Neural progenitor cell (in vitro differentiated cells): Measurements from ENCODE around the gene SNUPN. TPM values are rescaled to one million over a fixed set of nuclear protein-coding genes. Genes with fewer than 3 reads are reported as not detected.

ENCODE experiments used
- DNase-seq: peaks from one replicate; pipeline ENCODE4 v3.0.0-alpha.2; 2016; ENCODE audit warnings: low spot score
- H2AFZ ChIP-seq: fragments of 200-600 bp; sonication (generic); replicated peaks from 2 replicates; pipeline ENCODE4 v1.6.1; 2016; ENCODE audit warnings: antibody characterized with exemption
- H3F3A ChIP-seq: fragments of 200-600 bp; sonication (generic); 2 replicates; pipeline ENCODE4 v1.6.1; 2016; ENCODE audit warnings: antibody characterized with exemption, low read depth
- H3K27ac ChIP-seq: fragments of 200-600 bp; sonication (generic); 2 replicates; pipeline ENCODE4 v1.5.1; 2016; ENCODE audit warnings: mild to moderate bottlenecking
- H3K27me3 ChIP-seq: fragments of 200-600 bp; sonication (generic); 2 replicates; pipeline ENCODE4 v1.6.1; 2016; ENCODE audit warnings: mild to moderate bottlenecking, moderate library complexity
- H3K36me3 ChIP-seq: fragments of 200-600 bp; sonication (generic); 2 replicates; pipeline ENCODE4 v1.5.1; 2016
- H3K4me1 ChIP-seq: fragments of 200-600 bp; sonication (generic); 2 replicates; pipeline ENCODE4 v1.6.1; 2016; ENCODE audit warnings: mixed run types
- H3K4me2 ChIP-seq: fragments of 200-600 bp; sonication (generic); 2 replicates; pipeline ENCODE4 v1.6.1; 2016
- H3K4me3 ChIP-seq: fragments of 200-600 bp; sonication (generic); 2 replicates; pipeline ENCODE4 v1.5.1; 2016
- H3K79me2 ChIP-seq: fragments of 200-600 bp; sonication (generic); 2 replicates; pipeline ENCODE4 v1.6.1; 2016; ENCODE audit warnings: low read depth
- H3K9ac ChIP-seq: fragments of 200-600 bp; sonication (generic); 2 replicates; pipeline ENCODE4 v1.6.1; 2016
- H3K9me3 ChIP-seq: fragments of 200-600 bp; sonication (generic); 2 replicates; pipeline ENCODE4 v1.5.1; 2016; ENCODE audit warnings: low read depth
- H4K20me1 ChIP-seq: fragments of 200-600 bp; sonication (generic); 2 replicates; pipeline ENCODE4 v1.6.1; 2016; ENCODE audit warnings: low read depth
- H3K27ac Mint-ChIP-seq: 3 replicates; pipeline ENCODE4 v1.8.0; 2021; ENCODE audit warnings: mixed read lengths
- H3K27me3 Mint-ChIP-seq: 2 replicates; pipeline ENCODE4 v1.8.0; 2022; ENCODE audit warnings: low read depth, mild to moderate bottlenecking, inconsistent platforms, moderate library complexity, mixed read lengths; ENCODE audit not compliant: insufficient read depth
- H3K36me3 Mint-ChIP-seq: 3 replicates; pipeline ENCODE4 v1.8.0; 2021; ENCODE audit warnings: mixed read lengths
- H3K4me1 Mint-ChIP-seq: 3 replicates; pipeline ENCODE4 v1.8.0; 2021; ENCODE audit warnings: mixed read lengths
- H3K4me3 Mint-ChIP-seq: 3 replicates; pipeline ENCODE4 v1.8.0; 2021; ENCODE audit warnings: mild to moderate bottlenecking, moderate library complexity, mixed read lengths
- H3K9me3 Mint-ChIP-seq: 3 replicates; pipeline ENCODE4 v1.8.0; 2020; ENCODE audit warnings: mixed read lengths
- EZH2 ChIP-seq: fragments of 200-600 bp; sonication (generic); IDR thresholded peaks from 2 replicates; pipeline ENCODE4 v1.6.1; 2017; ENCODE audit warnings: antibody characterized with exemption, mild to moderate bottlenecking, moderate library complexity
- EZH2phosphoT487 ChIP-seq: fragments of 200-600 bp; sonication (generic); IDR thresholded peaks from 2 replicates; pipeline ENCODE4 v1.6.1; 2017; ENCODE audit warnings: antibody characterized with exemption
- total RNA-seq: library from RNA; depleted of rRNA; stranded (reverse); fragments of >200 nt; gene quantifications from 2 replicates; pipeline ENCODE4 v1.2.3, GENCODE V29; 2015; ENCODE audit warnings: low replicate concordance
- TF ChIP-seq, protein P1 (sequence below): fragments of 200-600 bp; sonication (generic); IDR thresholded peaks from 2 replicates; pipeline ENCODE4 v1.5.1; 2017; ENCODE audit warnings: antibody characterized with exemption, mild to moderate bottlenecking

SNUPN gene
- total RNA-seq, 1 donor from 2014 or later = 18.4 TPM

DNA sequence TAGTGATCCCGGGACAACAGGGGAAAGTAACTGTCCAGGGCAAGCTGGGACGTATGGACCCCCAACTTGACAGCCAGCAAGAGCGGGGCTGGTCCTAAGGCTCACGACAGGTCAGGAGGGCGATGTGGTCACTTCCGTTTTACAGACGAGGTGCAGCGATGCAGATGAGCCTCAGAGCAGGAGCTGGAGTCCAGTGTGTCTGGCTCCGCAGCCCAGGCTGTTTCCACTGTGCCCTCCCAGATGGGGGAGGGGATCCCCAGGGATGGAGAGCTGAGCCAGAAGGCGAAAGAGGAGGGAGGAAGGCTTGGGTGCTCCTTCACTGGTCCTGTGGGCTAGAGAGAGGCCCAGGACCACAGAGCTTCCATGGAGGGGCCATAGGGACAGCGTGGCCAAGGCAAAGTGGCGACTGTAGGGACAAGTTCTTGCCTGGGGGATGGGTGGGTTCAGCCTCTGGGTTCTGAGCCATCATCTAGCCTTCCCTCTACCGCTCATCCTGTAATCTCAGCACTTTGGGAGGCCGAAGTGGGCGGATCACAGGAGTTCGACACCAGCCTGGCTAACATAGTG is 27.9 kb upstream of the SNUPN start:
- TF ChIP-seq EZH2 = no peak
- TF ChIP-seq, protein P1, sequence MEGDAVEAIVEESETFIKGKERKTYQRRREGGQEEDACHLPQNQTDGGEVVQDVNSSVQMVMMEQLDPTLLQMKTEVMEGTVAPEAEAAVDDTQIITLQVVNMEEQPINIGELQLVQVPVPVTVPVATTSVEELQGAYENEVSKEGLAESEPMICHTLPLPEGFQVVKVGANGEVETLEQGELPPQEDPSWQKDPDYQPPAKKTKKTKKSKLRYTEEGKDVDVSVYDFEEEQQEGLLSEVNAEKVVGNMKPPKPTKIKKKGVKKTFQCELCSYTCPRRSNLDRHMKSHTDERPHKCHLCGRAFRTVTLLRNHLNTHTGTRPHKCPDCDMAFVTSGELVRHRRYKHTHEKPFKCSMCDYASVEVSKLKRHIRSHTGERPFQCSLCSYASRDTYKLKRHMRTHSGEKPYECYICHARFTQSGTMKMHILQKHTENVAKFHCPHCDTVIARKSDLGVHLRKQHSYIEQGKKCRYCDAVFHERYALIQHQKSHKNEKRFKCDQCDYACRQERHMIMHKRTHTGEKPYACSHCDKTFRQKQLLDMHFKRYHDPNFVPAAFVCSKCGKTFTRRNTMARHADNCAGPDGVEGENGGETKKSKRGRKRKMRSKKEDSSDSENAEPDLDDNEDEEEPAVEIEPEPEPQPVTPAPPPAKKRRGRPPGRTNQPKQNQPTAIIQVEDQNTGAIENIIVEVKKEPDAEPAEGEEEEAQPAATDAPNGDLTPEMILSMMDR = no peak
- H3K4me2 ChIP-seq = peak overlapping the region; percentile 92
- H3K27me3 Mint-ChIP-seq = peaks cover 2% of the 10 kb centered on the region
- peaks cover 45% of the 10 kb centered on the region for H3K4me1 ChIP-seq
- H3K27ac ChIP-seq = no peak overlapping the region
- H3K4me3 ChIP-seq = no peak overlapping the region
- peaks cover 67% of the 10 kb centered on the region for H3K79me2 ChIP-seq
- no peak overlapping the region for H3K4me3 Mint-ChIP-seq
- peak overlapping the region; percentile 78 for H3K27ac Mint-ChIP-seq
- H3K27me3 ChIP-seq = no peaks in the 10 kb centered on the region
- H3K36me3 ChIP-seq = no peaks in the 10 kb centered on the region
- peak; percentile 29 for DNase-seq
- no peaks in the 10 kb centered on the region for H3K9me3 ChIP-seq
- H3K9ac ChIP-seq = no peak overlapping the region
- no peak overlapping the region for H2AFZ ChIP-seq
- no peaks in the 10 kb centered on the region for H3K9me3 Mint-ChIP-seq
- H3K36me3 Mint-ChIP-seq = peaks cover 18% of the 10 kb centered on the region
- peaks cover 6% of the 10 kb centered on the region for H3F3A ChIP-seq
- peaks cover 50% of the 10 kb centered on the region for H3K4me1 Mint-ChIP-seq
- peaks cover 86% of the 10 kb centered on the region for H4K20me1 ChIP-seq

DNA sequence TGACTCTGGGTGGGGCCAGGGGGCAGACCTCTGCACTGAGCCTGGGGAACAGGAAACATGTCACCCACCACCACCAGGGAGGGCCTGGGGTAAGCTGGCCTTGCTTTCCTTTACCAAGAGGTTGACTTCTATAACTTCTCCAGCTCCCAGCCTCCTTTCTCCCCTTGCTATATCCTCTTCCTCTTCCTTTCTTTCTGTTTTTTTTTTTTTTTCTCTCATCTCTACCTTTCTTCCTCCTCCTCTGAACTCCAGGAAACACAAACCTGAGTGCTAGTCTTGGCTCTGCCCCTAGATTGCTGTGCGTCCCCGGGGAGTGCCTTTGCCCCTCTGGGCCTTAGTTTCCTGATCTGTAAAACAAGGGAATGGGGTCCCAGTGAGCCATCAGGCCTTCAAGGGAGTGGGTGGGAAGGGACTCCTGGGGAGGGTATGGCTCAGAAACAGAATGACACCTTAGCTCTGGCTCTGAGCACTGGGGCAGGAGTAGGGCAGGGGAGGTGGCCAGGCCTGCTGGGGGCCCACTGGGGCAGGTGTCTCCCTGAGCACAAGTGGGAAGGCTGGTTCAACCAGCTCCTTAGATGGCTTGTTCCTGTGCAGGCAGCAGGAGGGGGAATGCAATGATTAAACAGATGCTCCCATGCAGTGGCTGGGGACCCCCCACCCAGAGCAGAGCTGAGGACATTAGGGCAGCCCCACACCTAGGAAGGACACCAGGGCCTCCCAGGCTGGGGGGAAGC is 26.5 kb upstream of the SNUPN start:
- Mint-ChIP-seq H3K27ac (no peak overlapping the region), H3K27me3 (peaks cover 2% of the 10 kb centered on the region), H3K36me3 (peaks cover 18% of the 10 kb centered on the region), H3K4me3 (no peak overlapping the region), H3K9me3 (no peaks in the 10 kb centered on the region), H3K4me1 (peaks cover 48% of the 10 kb centered on the region)
- Histone ChIP-seq H3K27me3 (peaks cover 2% of the 10 kb centered on the region), H3F3A (peaks cover 21% of the 10 kb centered on the region), H3K9me3 (no peaks in the 10 kb centered on the region), H3K4me1 (peaks cover 45% of the 10 kb centered on the region), H3K4me3 (peak overlapping the region; percentile 12), H3K4me2 (peak overlapping the region; percentile 92), H2AFZ (no peak overlapping the region), H3K79me2 (peaks cover 68% of the 10 kb centered on the region), H4K20me1 (peaks cover 82% of the 10 kb centered on the region), H3K36me3 (no peaks in the 10 kb centered on the region), H3K27ac (no peak overlapping the region), H3K9ac (peak overlapping the region; percentile 37)
- TF ChIP-seq EZH2phosphoT487 (no peak), EZH2 (no peak)
- TF ChIP-seq, protein P1 = no peak
- DNase-seq = no peak

DNA sequence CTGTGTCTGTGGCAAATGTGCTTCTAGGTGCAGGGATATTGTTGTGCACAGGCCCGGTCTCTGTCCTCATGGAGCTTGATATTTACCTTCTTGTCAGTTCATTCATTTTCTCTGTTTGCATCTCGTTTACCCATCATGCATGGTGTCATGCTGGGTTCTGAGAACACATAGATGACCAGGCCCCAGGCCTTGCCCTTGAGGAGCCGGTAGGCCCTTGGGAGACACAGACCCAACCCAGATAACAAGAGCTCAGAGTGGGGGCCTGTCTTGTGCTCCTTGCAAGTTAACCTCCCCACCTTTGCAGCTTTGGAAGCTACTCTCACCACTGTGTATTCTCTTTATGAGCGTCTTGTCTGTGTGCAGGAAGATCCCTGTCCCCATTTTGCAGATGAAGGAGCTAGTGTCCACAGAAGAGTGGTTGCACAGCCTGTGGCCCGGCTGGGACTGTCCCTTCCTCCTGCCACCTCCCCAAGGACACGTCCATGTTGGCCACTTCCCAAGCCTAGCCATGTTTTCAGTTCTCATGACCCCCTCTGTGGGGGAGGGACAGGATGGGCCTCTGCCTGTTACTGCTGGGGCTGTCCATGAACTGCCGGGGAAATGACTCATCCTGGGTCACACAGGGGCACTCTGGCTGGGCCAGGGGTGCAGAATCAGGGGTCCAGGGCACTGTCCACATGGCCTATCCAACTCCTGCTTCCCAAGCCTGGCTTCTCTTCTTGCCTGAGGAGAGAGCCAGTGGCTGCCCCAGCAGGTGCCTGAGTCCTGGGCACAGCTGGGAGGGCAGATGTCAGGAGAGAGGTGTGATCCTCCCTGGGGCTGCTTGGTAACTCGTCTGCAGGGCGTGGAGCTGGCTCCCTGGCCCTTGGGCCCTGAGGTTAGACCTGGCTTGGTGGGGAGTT is 25.6 kb upstream of the SNUPN start:
- H3K27ac Mint-ChIP-seq = peak overlapping the region; percentile 1
- H3K27ac ChIP-seq = no peak overlapping the region
- no peak for DNase-seq
- H3K79me2 ChIP-seq = peaks cover 68% of the 10 kb centered on the region
- peak overlapping the region; percentile 96 for H3K4me3 Mint-ChIP-seq
- H4K20me1 ChIP-seq = peaks cover 75% of the 10 kb centered on the region
- peak overlapping the region; percentile 12 for H3K4me3 ChIP-seq
- TF ChIP-seq EZH2 = no peak
- TF ChIP-seq, protein P1 = no peak
- no peak for TF ChIP-seq EZH2phosphoT487
- peaks cover 4% of the 10 kb centered on the region for H3K27me3 Mint-ChIP-seq
- H3K4me1 ChIP-seq = peaks cover 45% of the 10 kb centered on the region
- no peaks in the 10 kb centered on the region for H3K9me3 ChIP-seq
- peaks cover 53% of the 10 kb centered on the region for H3K4me1 Mint-ChIP-seq
- H3K36me3 Mint-ChIP-seq = peaks cover 17% of the 10 kb centered on the region
- H3K9me3 Mint-ChIP-seq = no peaks in the 10 kb centered on the region
- no peak overlapping the region for H2AFZ ChIP-seq
- peak overlapping the region; percentile 92 for H3K4me2 ChIP-seq
- H3F3A ChIP-seq = peaks cover 29% of the 10 kb centered on the region
- peaks cover 10% of the 10 kb centered on the region for H3K27me3 ChIP-seq
- H3K9ac ChIP-seq = peak overlapping the region; percentile 37
- no peaks in the 10 kb centered on the region for H3K36me3 ChIP-seq
